Astrocyte (in vitro differentiated cells and primary cell): ENCODE data around the gene ANKS3. TPM values are rescaled to one million over a fixed set of nuclear protein-coding genes. Genes with fewer than 3 reads are reported as not detected.

ENCODE experiments used
- DNase-seq: peaks from one replicate; pipeline ENCODE4 v3.0.0-alpha.2; 2010; ENCODE audit warnings: low read depth
- FAIRE-seq: peaks from 2 replicates; lab custom pipeline; 2011; peaks lifted over from hg19 to GRCh38; lab: Jason Lieb, UNC
- H2AFZ ChIP-seq: 2 replicates; pipeline ENCODE4 v1.6.0; 2012; ENCODE audit warnings: low read depth, low read length, inconsistent platforms
- H3K27ac ChIP-seq: 2 replicates; pipeline ENCODE4 v1.5.1; 2011; ENCODE audit warnings: low read depth, low read length, inconsistent platforms
- H3K27me3 ChIP-seq: 2 replicates; pipeline ENCODE4 v1.6.0; 2011; ENCODE audit warnings: low read length, inconsistent platforms; ENCODE audit not compliant: insufficient read depth
- H3K36me3 ChIP-seq: 2 replicates; pipeline ENCODE4 v1.5.1; 2011; ENCODE audit warnings: low read length, inconsistent platforms; ENCODE audit not compliant: insufficient read depth
- H3K4me1 ChIP-seq: 2 replicates; pipeline ENCODE4 v1.5.1; 2011; ENCODE audit warnings: low read length, inconsistent platforms; ENCODE audit not compliant: insufficient read depth
- H3K4me2 ChIP-seq: 2 replicates; pipeline ENCODE4 v1.6.0; 2012; ENCODE audit warnings: low read length, inconsistent platforms
- H3K4me3 ChIP-seq: 2 replicates; pipeline ENCODE4 v1.5.1; 2011; ENCODE audit warnings: low read depth, mild to moderate bottlenecking, low read length, inconsistent platforms; ENCODE audit not compliant: insufficient read depth
- H3K79me2 ChIP-seq: 2 replicates; pipeline ENCODE4 v1.6.0; 2012; ENCODE audit warnings: mild to moderate bottlenecking, low read length, inconsistent platforms; ENCODE audit not compliant: insufficient read depth
- H3K9ac ChIP-seq: 2 replicates; pipeline ENCODE4 v1.6.0; 2012; ENCODE audit warnings: mild to moderate bottlenecking, low read length, inconsistent platforms
- H3K9me3 ChIP-seq: 2 replicates; pipeline ENCODE4 v1.5.1; 2012; ENCODE audit warnings: low read depth, mild to moderate bottlenecking, low read length, inconsistent platforms; ENCODE audit not compliant: insufficient read depth
- H4K20me1 ChIP-seq: 2 replicates; pipeline ENCODE4 v1.6.0; 2012; ENCODE audit warnings: low read length, inconsistent platforms; ENCODE audit not compliant: insufficient read depth
- H3K27ac Mint-ChIP-seq: one replicate; pipeline ENCODE4 v1.8.0; 2021; ENCODE audit warnings: mild to moderate bottlenecking, mixed read lengths; ENCODE audit not compliant: unreplicated experiment
- H3K27me3 Mint-ChIP-seq: one replicate; pipeline ENCODE4 v1.8.0; 2021; ENCODE audit warnings: low read depth, mixed read lengths; ENCODE audit not compliant: unreplicated experiment
- H3K36me3 Mint-ChIP-seq: one replicate; pipeline ENCODE4 v1.8.0; 2021; ENCODE audit warnings: low read depth, mixed read lengths; ENCODE audit not compliant: unreplicated experiment
- H3K4me1 Mint-ChIP-seq: one replicate; pipeline ENCODE4 v1.8.0; 2021; ENCODE audit warnings: low read depth, mixed read lengths; ENCODE audit not compliant: unreplicated experiment
- H3K4me3 Mint-ChIP-seq: one replicate; pipeline ENCODE4 v1.8.0; 2021; ENCODE audit warnings: mild to moderate bottlenecking, moderate library complexity, mixed read lengths; ENCODE audit not compliant: unreplicated experiment
- H3K9me3 Mint-ChIP-seq: one replicate; pipeline ENCODE4 v1.8.0; 2021; ENCODE audit warnings: mild to moderate bottlenecking, mixed read lengths; ENCODE audit not compliant: unreplicated experiment
- CTCF ChIP-seq: IDR thresholded peaks from 2 replicates; pipeline ENCODE4 v1.5.1; 2011; ENCODE audit warnings: low read depth, mild to moderate bottlenecking, inconsistent platforms, low read length, moderate library complexity; ENCODE audit not compliant: insufficient read depth
- EZH2 ChIP-seq: IDR thresholded peaks from 2 replicates; pipeline ENCODE4 v1.6.1; 2012; ENCODE audit warnings: mild to moderate bottlenecking, low read length, inconsistent platforms; ENCODE audit not compliant: insufficient read depth
- total RNA-seq: library from RNA; stranded (reverse); gene quantifications from 2 replicates; pipeline ENCODE4 v1.2.1, GENCODE V29; 2021

Gene ANKS3
- total RNA-seq, 1 donor from 2014 or later = 27.2 TPM

GRCh38 chr16:4687946-4688673 is 46.0 kb downstream of the ANKS3 start:
- H3K4me3 Mint-ChIP-seq = no peak overlapping the region
- Histone ChIP-seq H3K4me1 (peaks cover 4% of the 10 kb centered on the region), H3K27me3 (no peaks in the 10 kb centered on the region), H3K4me3 (no peak overlapping the region), H3K9ac (no peak overlapping the region), H3K36me3 (no peaks in the 10 kb centered on the region), H2AFZ (no peak overlapping the region), H4K20me1 (peaks cover 15% of the 10 kb centered on the region), H3K79me2 (no peaks in the 10 kb centered on the region), H3K27ac (no peak overlapping the region), H3K9me3 (no peaks in the 10 kb centered on the region), H3K4me2 (no peak overlapping the region)
- no peak overlapping the region for H3K27ac Mint-ChIP-seq
- no peaks in the 10 kb centered on the region for H3K9me3 Mint-ChIP-seq
- TF ChIP-seq EZH2 (no peak), CTCF (no peak)
- no peaks in the 10 kb centered on the region for H3K4me1 Mint-ChIP-seq
- no peaks in the 10 kb centered on the region for H3K27me3 Mint-ChIP-seq
- FAIRE-seq = no peak
- H3K36me3 Mint-ChIP-seq = peaks cover 5% of the 10 kb centered on the region
- DNase-seq = no peak

- Histone ChIP-seq H3K79me2 (no peaks in the 10 kb centered on the region), H3K36me3 (no peaks in the 10 kb centered on the region), H4K20me1 (peaks cover 22% of the 10 kb centered on the region), H3K27me3 (no peaks in the 10 kb centered on the region), H3K4me2 (no peak overlapping the region), H3K4me1 (no peaks in the 10 kb centered on the region), H3K9me3 (no peaks in the 10 kb centered on the region), H3K27ac (no peak overlapping the region), H3K9ac (no peak overlapping the region), H2AFZ (no peak overlapping the region), H3K4me3 (no peak overlapping the region)
- no peak for DNase-seq
- Mint-ChIP-seq H3K9me3 (no peaks in the 10 kb centered on the region), H3K4me3 (no peak overlapping the region), H3K4me1 (no peaks in the 10 kb centered on the region), H3K36me3 (peaks cover 5% of the 10 kb centered on the region), H3K27me3 (no peaks in the 10 kb centered on the region), H3K27ac (no peak overlapping the region)
- no peak for FAIRE-seq
- TF ChIP-seq EZH2 (no peak), CTCF (no peak)
Observed at GRCh38 chr16:4687416-4687815, 46.7 kb downstream of the ANKS3 start.

- Mint-ChIP-seq H3K27me3 (no peaks in the 10 kb centered on the region), H3K4me3 (no peak overlapping the region), H3K36me3 (peaks cover 5% of the 10 kb centered on the region), H3K4me1 (no peaks in the 10 kb centered on the region), H3K27ac (peak overlapping the region; percentile 47), H3K9me3 (no peaks in the 10 kb centered on the region)
- Histone ChIP-seq H3K36me3 (no peaks in the 10 kb centered on the region), H3K79me2 (no peaks in the 10 kb centered on the region), H3K9ac (no peak overlapping the region), H3K4me1 (no peaks in the 10 kb centered on the region), H3K9me3 (no peaks in the 10 kb centered on the region), H4K20me1 (peaks cover 23% of the 10 kb centered on the region), H3K27me3 (no peaks in the 10 kb centered on the region), H3K27ac (no peak overlapping the region), H2AFZ (no peak overlapping the region), H3K4me3 (no peak overlapping the region), H3K4me2 (no peak overlapping the region)
- FAIRE-seq (no peak), DNase-seq (no peak)
- TF ChIP-seq CTCF (no peak), EZH2 (no peak)
Observed at GRCh38 chr16:4686497-4687210, 47.4 kb downstream of the ANKS3 start.
